H9 (cell line): Measurements from ENCODE around the gene BLOC1S3. TPM values are rescaled to one million over a fixed set of nuclear protein-coding genes. Genes with fewer than 3 reads are reported as not detected.
A peak's percentile ranks its signal among the peaks of the same experiment; 100 is the strongest.

ENCODE experiments used
- DNase-seq: peaks from one replicate; pipeline ENCODE4 v3.0.0-alpha.2; 2017
- H2AFZ ChIP-seq: one replicate; pipeline ENCODE4 v1.6.1; 2013; ENCODE audit warnings: mild to moderate bottlenecking, low read length, control low read depth, moderate library complexity
- H2AK5ac ChIP-seq: 2 replicates; pipeline ENCODE4 v1.6.1; 2013; ENCODE audit warnings: low read length, control low read depth, mixed read lengths; ENCODE audit not compliant: insufficient read length
- H2BK120ac ChIP-seq: one replicate; pipeline ENCODE4 v1.6.1; 2013; ENCODE audit warnings: low read depth, mild to moderate bottlenecking, low read length, control low read depth, inconsistent platforms; ENCODE audit not compliant: poor library complexity, severe bottlenecking
- H2BK12ac ChIP-seq: 2 replicates; pipeline ENCODE4 v1.6.1; 2013; ENCODE audit warnings: low read length, control low read depth, mixed read lengths, low read depth; ENCODE audit not compliant: insufficient read length
- H2BK15ac ChIP-seq: 2 replicates; pipeline ENCODE4 v1.6.1; 2013; ENCODE audit warnings: low read depth, low read length, control low read depth
- H2BK20ac ChIP-seq: one replicate; pipeline ENCODE4 v1.6.1; 2013; ENCODE audit warnings: low read depth, mild to moderate bottlenecking, low read length, control low read depth, inconsistent platforms; ENCODE audit not compliant: poor library complexity, severe bottlenecking
- H2BK5ac ChIP-seq: 2 replicates; pipeline ENCODE4 v1.6.1; 2013; ENCODE audit warnings: low read length, control low read depth, mixed read lengths; ENCODE audit not compliant: insufficient read length
- H3K14ac ChIP-seq: 2 replicates; pipeline ENCODE4 v1.6.1; 2013; ENCODE audit warnings: low read length, control low read depth; ENCODE audit not compliant: insufficient read depth
- H3K18ac ChIP-seq: 2 replicates; pipeline ENCODE4 v1.6.1; 2013; ENCODE audit warnings: low read depth, mild to moderate bottlenecking, mixed read lengths, low read length, control low read depth; ENCODE audit not compliant: insufficient read length
- H3K23ac ChIP-seq: 2 replicates; pipeline ENCODE4 v1.6.1; 2013; ENCODE audit warnings: low read length, control low read depth, mixed read lengths, low read depth; ENCODE audit not compliant: insufficient read length
- H3K23me2 ChIP-seq: 2 replicates; pipeline ENCODE4 v1.6.1; 2013; ENCODE audit warnings: low read depth, mild to moderate bottlenecking, mixed read lengths, low read length, control low read depth; ENCODE audit not compliant: insufficient read length, poor library complexity, severe bottlenecking
- H3K27ac ChIP-seq: 2 replicates; pipeline ENCODE4 v1.5.1; 2013; ENCODE audit warnings: low read length, control low read depth, mixed read lengths, low read depth; ENCODE audit not compliant: insufficient read length
- H3K27me3 ChIP-seq: 2 replicates; pipeline ENCODE4 v1.6.1; 2013; ENCODE audit warnings: low read length, control low read depth, inconsistent platforms; ENCODE audit not compliant: insufficient read depth
- H3K4ac ChIP-seq: 2 replicates; pipeline ENCODE4 v1.6.1; 2013; ENCODE audit warnings: low read depth, mild to moderate bottlenecking, control low read depth, inconsistent platforms, low read length, moderate library complexity
- H3K4me1 ChIP-seq: 2 replicates; pipeline ENCODE4 v1.6.1; 2013; ENCODE audit warnings: low read length, control low read depth, inconsistent platforms; ENCODE audit not compliant: insufficient read depth
- H3K4me2 ChIP-seq: 2 replicates; pipeline ENCODE4 v1.6.1; 2013; ENCODE audit warnings: low read length, control low read depth, mixed read lengths; ENCODE audit not compliant: insufficient read length, insufficient read depth
- H3K56ac ChIP-seq: 2 replicates; pipeline ENCODE4 v1.6.1; 2013; ENCODE audit warnings: low read depth, mild to moderate bottlenecking, mixed read lengths, low read length, control low read depth; ENCODE audit not compliant: insufficient read length
- H3K79me1 ChIP-seq: 2 replicates; pipeline ENCODE4 v1.6.1; 2013; ENCODE audit warnings: low read depth, mild to moderate bottlenecking, moderate library complexity, low read length, control low read depth, inconsistent platforms; ENCODE audit not compliant: insufficient read depth, poor library complexity, severe bottlenecking
- H3K79me2 ChIP-seq: 2 replicates; pipeline ENCODE4 v1.6.1; 2013; ENCODE audit warnings: low read length, control low read depth, inconsistent platforms; ENCODE audit not compliant: insufficient read depth
- H3K9ac ChIP-seq: 2 replicates; pipeline ENCODE4 v1.6.1; 2013; ENCODE audit warnings: low read length, control low read depth, mixed read lengths; ENCODE audit not compliant: insufficient read length; ENCODE audit errors: extremely low read depth
- H3K9me3 ChIP-seq: one replicate; pipeline ENCODE4 v1.6.1; 2013; ENCODE audit warnings: low read depth, low read length, inconsistent platforms; ENCODE audit not compliant: control insufficient read depth
- H3T11ph ChIP-seq: one replicate; pipeline ENCODE4 v1.6.1; 2013; ENCODE audit warnings: mild to moderate bottlenecking, low read length, control low read depth, inconsistent platforms
- H4K20me1 ChIP-seq: one replicate; pipeline ENCODE4 v1.6.1; 2013; ENCODE audit not compliant: control insufficient read depth, insufficient read length, insufficient read depth
- H4K5ac ChIP-seq: 2 replicates; pipeline ENCODE4 v1.6.1; 2013; ENCODE audit warnings: low read depth, mild to moderate bottlenecking, mixed read lengths, low read length, control low read depth; ENCODE audit not compliant: insufficient read length
- H4K8ac ChIP-seq: replicated peaks from 2 replicates; pipeline ENCODE4 v1.6.1; 2013; ENCODE audit warnings: low read length, control low read depth, mixed read lengths, low read depth; ENCODE audit not compliant: insufficient read length
- H4K91ac ChIP-seq: 2 replicates; pipeline ENCODE4 v1.6.1; 2013; ENCODE audit warnings: low read depth, mild to moderate bottlenecking, moderate library complexity, mixed read lengths, low read length, control low read depth; ENCODE audit not compliant: insufficient read length
- H3K27ac Mint-ChIP-seq, 3 experiments: 2 replicates in 2 of 3; 3 replicates in 1 of 3; pipeline ENCODE4 v1.8.0; 2020 to 2021; ENCODE audit warnings: mixed read lengths in 3 of 3, mild to moderate bottlenecking in 1 of 3, moderate library complexity in 1 of 3
- H3K27me3 Mint-ChIP-seq: 2 replicates; pipeline ENCODE4 v1.8.0; 2021; ENCODE audit warnings: low read depth, mild to moderate bottlenecking, moderate library complexity, mixed read lengths
- H3K36me3 Mint-ChIP-seq, 3 experiments: 2 replicates in 2 of 3; 3 replicates in 1 of 3; pipeline ENCODE4 v1.8.0; 2020 to 2021; ENCODE audit warnings: low read depth in 3 of 3, mixed read lengths in 3 of 3; ENCODE audit not compliant: insufficient read depth in 1 of 3
- H3K4me1 Mint-ChIP-seq, 2 experiments: 2 replicates each; pipeline ENCODE4 v1.8.0; 2020; ENCODE audit warnings: mixed read lengths in 2 of 2
- H3K4me3 Mint-ChIP-seq, 2 experiments: 2 replicates in 1 of 2; 3 replicates in 1 of 2; pipeline ENCODE4 v1.8.0; 2020 to 2021; ENCODE audit warnings: mild to moderate bottlenecking in 2 of 2, mixed read lengths in 2 of 2, moderate library complexity in 1 of 2
- H3K9me3 Mint-ChIP-seq, 2 experiments: 2 replicates in 1 of 2; 3 replicates in 1 of 2; pipeline ENCODE4 v1.8.0; 2020; ENCODE audit warnings: mild to moderate bottlenecking in 2 of 2, mixed read lengths in 2 of 2, moderate library complexity in 1 of 2
- WGBS: extraction: QIAGEN DNeasy Blood & Tissue Kit; methylation state at CpG from one replicate; pipeline ENCODE4 v1.1.7; 2013; ENCODE audit warnings: missing lambda C conversion rate, low lambda C conversion rate, mixed read lengths; ENCODE audit not compliant: insufficient read length; ENCODE audit errors: extremely low coverage; 5-methylcytosine and 5-hydroxymethylcytosine counted together
- total RNA-seq: library from RNA; stranded (reverse); gene quantifications from 2 replicates; pipeline ENCODE4 v1.2.1, GENCODE V29; 2021
- TF ChIP-seq, protein P1 (sequence below): fragments of 200-600 bp; sonication (generic); conservative IDR thresholded peaks from 3 replicates; pipeline ENCODE4 v1.8.0; 2021; ENCODE audit warnings: antibody characterized with exemption, mild to moderate bottlenecking

The BLOC1S3 gene
- total RNA-seq, 1 experiment from 2014 or later, result 9.2 TPM

DNA sequence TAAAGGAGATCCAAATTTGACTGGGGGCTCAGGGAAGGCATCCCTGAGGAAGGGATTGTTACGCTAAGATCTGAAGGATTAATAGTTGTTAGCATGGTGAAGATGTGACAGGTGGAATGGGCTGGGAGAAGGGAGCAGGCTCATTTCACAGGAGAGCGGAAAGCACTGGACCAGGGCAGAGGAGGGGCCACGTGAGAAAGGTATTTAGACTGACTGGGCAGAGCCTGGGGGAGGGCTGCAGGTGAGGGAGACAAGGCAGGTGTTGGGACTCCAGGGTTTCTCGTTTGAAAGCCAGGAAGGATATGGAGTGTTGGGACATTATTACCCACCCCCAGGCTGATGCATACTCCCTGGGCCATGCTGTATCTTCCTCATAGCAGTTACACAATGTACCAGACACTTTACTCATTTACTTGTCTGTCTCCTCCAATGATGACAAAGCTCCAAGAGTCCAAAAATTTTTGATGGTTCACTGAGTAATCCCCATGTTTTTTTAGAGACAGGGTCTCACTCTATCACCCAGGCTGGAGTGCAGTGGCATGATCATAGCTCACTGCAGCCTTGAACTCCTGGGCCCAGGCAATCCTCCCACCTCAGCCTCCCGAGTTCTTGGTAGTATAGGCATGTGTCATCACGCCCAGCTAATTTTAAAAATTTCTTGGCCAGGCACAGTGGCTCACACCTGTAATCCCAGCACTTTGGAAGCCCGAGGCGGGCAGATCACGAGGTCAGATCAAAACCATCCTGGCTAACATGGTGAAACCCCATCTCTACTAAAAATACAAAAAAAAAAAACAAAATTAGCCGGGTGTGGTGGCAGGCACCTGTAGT lies 2.9 kb upstream of the BLOC1S3 start:
- Mint-ChIP-seq H3K27me3 (peaks cover 2% of the 10 kb centered on the region; the same call in 1 of the 2 replicates), H3K36me3 (no peaks in the 10 kb centered on the region; a peak in 1 of 7 replicates), H3K4me1 (peaks cover 0 to 6% of the 10 kb centered on the region in 2 experiments; a peak in 2 of 4 replicates), H3K27ac (peak overlapping the region in 1 of 3 experiments; percentile 45; a peak in 2 of 7 replicates), H3K9me3 (no peaks in the 10 kb centered on the region), H3K4me3 (peak overlapping the region; percentile 16 to 20; a peak in 3 of 5 replicates)
- Histone ChIP-seq H3K79me2 (no peaks in the 10 kb centered on the region; the same call in 1 of the 2 replicates), H3K23ac (no peak overlapping the region), H2AK5ac (no peak overlapping the region), H3K27ac (no peak overlapping the region), H3K14ac (no peak overlapping the region), H2BK15ac (no peak overlapping the region), H2AFZ (no peak overlapping the region), H4K8ac (no peak overlapping the region), H3K4me2 (no peak overlapping the region), H2BK12ac (no peak overlapping the region), H3K79me1 (no peaks in the 10 kb centered on the region), H4K5ac (no peak overlapping the region), H2BK20ac (no peak overlapping the region), H4K91ac (no peak overlapping the region), H2BK120ac (no peak overlapping the region), H4K20me1 (no peaks in the 10 kb centered on the region), H2BK5ac (no peak overlapping the region), H3T11ph (no peak overlapping the region), H3K27me3 (no peaks in the 10 kb centered on the region), H3K4ac (no peak overlapping the region), H3K9me3 (no peaks in the 10 kb centered on the region), H3K9ac (no peak overlapping the region), H3K18ac (no peak overlapping the region), H3K56ac (no peak overlapping the region), H3K23me2 (peaks cover 13% of the 10 kb centered on the region), H3K4me1 (no peaks in the 10 kb centered on the region)
- TF ChIP-seq, protein P1, sequence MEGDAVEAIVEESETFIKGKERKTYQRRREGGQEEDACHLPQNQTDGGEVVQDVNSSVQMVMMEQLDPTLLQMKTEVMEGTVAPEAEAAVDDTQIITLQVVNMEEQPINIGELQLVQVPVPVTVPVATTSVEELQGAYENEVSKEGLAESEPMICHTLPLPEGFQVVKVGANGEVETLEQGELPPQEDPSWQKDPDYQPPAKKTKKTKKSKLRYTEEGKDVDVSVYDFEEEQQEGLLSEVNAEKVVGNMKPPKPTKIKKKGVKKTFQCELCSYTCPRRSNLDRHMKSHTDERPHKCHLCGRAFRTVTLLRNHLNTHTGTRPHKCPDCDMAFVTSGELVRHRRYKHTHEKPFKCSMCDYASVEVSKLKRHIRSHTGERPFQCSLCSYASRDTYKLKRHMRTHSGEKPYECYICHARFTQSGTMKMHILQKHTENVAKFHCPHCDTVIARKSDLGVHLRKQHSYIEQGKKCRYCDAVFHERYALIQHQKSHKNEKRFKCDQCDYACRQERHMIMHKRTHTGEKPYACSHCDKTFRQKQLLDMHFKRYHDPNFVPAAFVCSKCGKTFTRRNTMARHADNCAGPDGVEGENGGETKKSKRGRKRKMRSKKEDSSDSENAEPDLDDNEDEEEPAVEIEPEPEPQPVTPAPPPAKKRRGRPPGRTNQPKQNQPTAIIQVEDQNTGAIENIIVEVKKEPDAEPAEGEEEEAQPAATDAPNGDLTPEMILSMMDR, result no peak
- no peak for DNase-seq
- no CpG with 5 or more reads among the region's 10 CpGs for WGBS
